Lung (tissue), 12 donors: ENCODE data around the gene HDLBP. TPM values are rescaled to one million over a fixed set of nuclear protein-coding genes. Genes with fewer than 3 reads are reported as not detected.

Source experiments
- ATAC-seq: fragments of 200-7000 bp; cut with Tn5 transposase; one replicate; pipeline ENCODE4 v1.9.1; 2020; ENCODE audit warnings: moderate number of reproducible peaks; ENCODE audit not compliant: insufficient read depth, low FRiP score
- DNase-seq, 3 donors: peaks; one replicate each; pipeline ENCODE4 v3.0.0-alpha.2; 2013 to 2017
- H3K27ac ChIP-seq, 2 donors: one replicate each; pipeline ENCODE4 v1.5.1; 2013; ENCODE audit warnings: mild to moderate bottlenecking in 2 of 2, moderate library complexity in 2 of 2, control low read depth in 1 of 2, inconsistent platforms in 1 of 2, low read depth in 1 of 2, low read length in 1 of 2
- H3K27me3 ChIP-seq, 3 donors: one replicate each; pipeline ENCODE4 v1.5.1; 2013; ENCODE audit warnings: low read length in 2 of 3; ENCODE audit not compliant: control insufficient read depth in 3 of 3, insufficient read depth in 3 of 3
- H3K36me3 ChIP-seq, 4 donors: one replicate each; pipeline ENCODE4 v1.5.1; 2013; ENCODE audit warnings: low read length in 4 of 4, mild to moderate bottlenecking in 1 of 4, moderate library complexity in 1 of 4; ENCODE audit not compliant: control insufficient read depth in 4 of 4, insufficient read depth in 4 of 4
- H3K4me1 ChIP-seq, 5 donors: one replicate each; pipeline ENCODE4 v1.5.1; 2013; ENCODE audit warnings: low read length in 5 of 5, mild to moderate bottlenecking in 2 of 5, moderate library complexity in 1 of 5; ENCODE audit not compliant: control insufficient read depth in 5 of 5, insufficient read depth in 5 of 5
- H3K4me3 ChIP-seq: one replicate; pipeline ENCODE4 v1.5.1; 2013; ENCODE audit warnings: mild to moderate bottlenecking, control low read depth, moderate library complexity
- H3K9ac ChIP-seq, 2 donors: one replicate each; pipeline ENCODE4 v1.5.1; 2013; ENCODE audit warnings: low read length in 2 of 2, control low read depth in 1 of 2; ENCODE audit not compliant: insufficient read depth in 1 of 2
- H3K9me3 ChIP-seq, 4 donors: one replicate each; pipeline ENCODE4 v1.5.1; 2013; ENCODE audit warnings: low read length in 3 of 4, mild to moderate bottlenecking in 1 of 4, moderate library complexity in 1 of 4; ENCODE audit not compliant: control insufficient read depth in 4 of 4, insufficient read depth in 3 of 4
- WGBS, 2 donors: extraction: QIAGEN DNeasy Blood & Tissue Kit; methylation state at CpG; one replicate each; pipeline ENCODE4 v1.1.7; 2013; 5-methylcytosine and 5-hydroxymethylcytosine counted together
- polyA plus RNA-seq, 2 donors: library from polyadenylated mRNA; stranded (reverse); fragments of 200-250 nt; gene quantifications; one replicate each; pipeline ENCODE4 v1.2.1, GENCODE V29; 2013
- total RNA-seq, 2 donors: library from RNA; depleted of rRNA in 1 of 2; stranded (reverse); fragments of >200 nt in 1 of 2; gene quantifications; one replicate each; pipeline ENCODE4 v1.2.1, GENCODE V29; 2014 to 2021
- TF ChIP-seq, protein P1 (sequence below): IDR thresholded peaks from 2 replicates; pipeline ENCODE4 v1.5.1; 2012; ENCODE audit warnings: mild to moderate bottlenecking; ENCODE audit errors: control extremely low read depth, extremely low read depth
- donor health status: control.
- donor health status: control.
- donor health status: Bipolar disorder and iron deficiency.
- donor health status: healthy.
- donor health status: DM: yes; HTN: yes; CAD: no.

The HDLBP gene
- total and polyA plus RNA-seq, 4 donors = 165 to 595 (median 316) TPM

DNA sequence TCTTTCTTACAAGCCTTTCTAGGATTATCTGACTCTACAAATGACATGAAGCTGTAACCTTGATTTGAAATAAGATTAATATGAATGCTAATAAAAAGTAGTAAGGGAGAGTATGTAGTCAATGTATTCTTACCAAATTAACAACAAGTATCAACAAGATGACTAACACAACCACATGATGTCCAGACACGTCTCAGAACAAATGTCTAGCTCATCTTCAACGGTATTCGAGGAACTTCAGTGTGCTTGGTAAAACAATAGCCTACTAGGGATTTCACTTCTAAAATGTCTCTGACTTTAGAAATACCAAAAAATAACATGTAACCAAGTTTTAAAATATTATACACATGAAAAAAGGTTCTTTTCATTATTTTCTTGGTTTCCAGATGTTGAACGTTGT is 3.4 kb downstream of the HDLBP start:
- H3K27me3 ChIP-seq = no peaks in the 10 kb centered on the region
- H3K9me3 ChIP-seq = no peaks in the 10 kb centered on the region
- no peak for ATAC-seq
- H3K9ac ChIP-seq = no peak overlapping the region
- no peak for DNase-seq
- H3K4me1 ChIP-seq = peaks cover 0 to 18% (median 2%) of the 10 kb centered on the region in 5 donors
- 72 to 79% methylated on average over 4 of the region's 4 CpGs for WGBS, 2 donors
- H3K36me3 ChIP-seq = peaks cover 0 to 11% (median 0%) of the 10 kb centered on the region in 4 donors
- H3K27ac ChIP-seq = peak overlapping the region in 1 of 2 donors; percentile 68
- TF ChIP-seq, protein P1, sequence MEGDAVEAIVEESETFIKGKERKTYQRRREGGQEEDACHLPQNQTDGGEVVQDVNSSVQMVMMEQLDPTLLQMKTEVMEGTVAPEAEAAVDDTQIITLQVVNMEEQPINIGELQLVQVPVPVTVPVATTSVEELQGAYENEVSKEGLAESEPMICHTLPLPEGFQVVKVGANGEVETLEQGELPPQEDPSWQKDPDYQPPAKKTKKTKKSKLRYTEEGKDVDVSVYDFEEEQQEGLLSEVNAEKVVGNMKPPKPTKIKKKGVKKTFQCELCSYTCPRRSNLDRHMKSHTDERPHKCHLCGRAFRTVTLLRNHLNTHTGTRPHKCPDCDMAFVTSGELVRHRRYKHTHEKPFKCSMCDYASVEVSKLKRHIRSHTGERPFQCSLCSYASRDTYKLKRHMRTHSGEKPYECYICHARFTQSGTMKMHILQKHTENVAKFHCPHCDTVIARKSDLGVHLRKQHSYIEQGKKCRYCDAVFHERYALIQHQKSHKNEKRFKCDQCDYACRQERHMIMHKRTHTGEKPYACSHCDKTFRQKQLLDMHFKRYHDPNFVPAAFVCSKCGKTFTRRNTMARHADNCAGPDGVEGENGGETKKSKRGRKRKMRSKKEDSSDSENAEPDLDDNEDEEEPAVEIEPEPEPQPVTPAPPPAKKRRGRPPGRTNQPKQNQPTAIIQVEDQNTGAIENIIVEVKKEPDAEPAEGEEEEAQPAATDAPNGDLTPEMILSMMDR = no peak
- H3K4me3 ChIP-seq = no peak overlapping the region

DNA sequence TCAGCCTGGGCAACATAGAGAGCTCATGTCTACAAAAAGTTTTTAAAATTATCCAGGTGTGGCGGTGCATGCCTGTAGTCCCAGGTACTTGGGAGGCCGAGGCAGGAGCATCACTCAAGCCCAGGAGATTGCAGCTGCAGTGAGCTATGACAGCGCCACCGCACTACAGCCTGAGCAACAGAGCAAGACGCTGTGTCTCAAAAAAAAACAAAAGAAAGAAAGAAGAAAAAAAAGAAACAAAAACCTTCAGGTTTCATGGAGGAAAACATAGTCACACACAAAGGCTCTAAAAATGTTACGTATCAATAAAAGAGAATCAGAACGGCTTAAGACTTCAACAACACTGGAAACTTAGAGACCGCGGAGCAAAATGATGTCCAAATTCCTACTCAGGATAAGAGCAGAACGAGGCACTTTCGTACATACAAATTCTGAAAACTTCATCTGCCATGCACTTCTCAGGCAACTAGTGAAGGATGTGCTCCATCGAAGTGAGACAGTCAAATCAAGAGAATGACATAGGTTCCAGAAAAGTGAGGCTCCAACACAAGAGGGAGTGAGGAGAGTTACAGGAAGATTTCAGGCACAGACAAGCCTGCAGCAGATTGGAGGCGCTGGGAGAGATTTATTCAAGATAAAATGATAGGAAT is 4.4 kb downstream of the HDLBP start:
- Histone ChIP-seq H3K36me3 (peaks cover 0 to under 1% (median 0%) of the 10 kb centered on the region in 4 donors), H3K4me1 (peaks cover 0 to 14% (median 2%) of the 10 kb centered on the region in 5 donors), H3K9ac (no peak overlapping the region), H3K9me3 (no peaks in the 10 kb centered on the region), H3K4me3 (no peak overlapping the region), H3K27ac (no peak overlapping the region), H3K27me3 (no peaks in the 10 kb centered on the region)
- no peak for ATAC-seq
- no peak for DNase-seq
- TF ChIP-seq, protein P1 = no peak
- WGBS, 2 donors = 92 to 95% methylated on average over 13 of the region's 13 CpGs

- H3K27ac ChIP-seq = no peak overlapping the region
- H3K4me1 ChIP-seq = peaks cover 0 to 14% (median 2%) of the 10 kb centered on the region in 5 donors
- no peaks in the 10 kb centered on the region for H3K9me3 ChIP-seq
- H3K9ac ChIP-seq = no peak overlapping the region
- H3K4me3 ChIP-seq = no peak overlapping the region
- TF ChIP-seq, protein P1 = no peak
- no peak for DNase-seq
- H3K27me3 ChIP-seq = no peaks in the 10 kb centered on the region
- H3K36me3 ChIP-seq = no peaks in the 10 kb centered on the region
- WGBS, 2 donors = 34 to 78% methylated on average over 2 of the region's 2 CpGs
- ATAC-seq = no peak
Observed at GRCh38 chr2:241309684-241310117, 5.8 kb downstream of the HDLBP start.
